HUES64 (cell line): Measurements from ENCODE around the gene IL21.

Experiments used
- H3K27ac ChIP-seq: 2 replicates; pipeline ENCODE4 v1.7.0; 2013; ENCODE audit warnings: low read depth, low read length, inconsistent platforms
- H3K27me3 ChIP-seq: 2 replicates; pipeline ENCODE4 v1.6.1; 2013; ENCODE audit warnings: mild to moderate bottlenecking, low read length; ENCODE audit not compliant: insufficient read depth
- H3K36me3 ChIP-seq: 2 replicates; pipeline ENCODE4 v1.6.1; 2013; ENCODE audit warnings: mild to moderate bottlenecking, low read length; ENCODE audit not compliant: insufficient read depth
- H3K4me1 ChIP-seq: 2 replicates; pipeline ENCODE4 v1.6.1; 2013; ENCODE audit warnings: mild to moderate bottlenecking, low read length, moderate library complexity; ENCODE audit not compliant: insufficient read depth
- H3K4me3 ChIP-seq: 2 replicates; pipeline ENCODE4 v1.5.1; 2013; ENCODE audit warnings: mild to moderate bottlenecking, low read length, moderate library complexity
- H3K9ac ChIP-seq: 2 replicates; pipeline ENCODE4 v1.6.1; 2013; ENCODE audit warnings: mild to moderate bottlenecking, low read depth, low read length
- H3K9me3 ChIP-seq: 2 replicates; pipeline ENCODE4 v1.6.1; 2013; ENCODE audit warnings: low read depth, low read length; ENCODE audit not compliant: insufficient read depth
- WGBS: fragments of 150-250, 120-280 bp; methylation state at CpG from one replicate; pipeline ENCODE4 v1.1.7; 2013; ENCODE audit warnings: missing lambda C conversion rate; 5-methylcytosine and 5-hydroxymethylcytosine counted together

IL21 gene

GRCh38 chr4:122606364-122607043 is 14.4 kb downstream of the IL21 start:
- Histone ChIP-seq H3K4me3 (no peak overlapping the region), H3K36me3 (no peaks in the 10 kb centered on the region), H3K27me3 (no peaks in the 10 kb centered on the region), H3K9me3 (no peaks in the 10 kb centered on the region), H3K9ac (no peak overlapping the region), H3K27ac (no peak overlapping the region), H3K4me1 (peaks cover 13% of the 10 kb centered on the region)
- 89% methylated on average over 4 of the region's 4 CpGs for WGBS

GRCh38 chr4:122604146-122604545 is 16.7 kb downstream of the IL21 start:
- Histone ChIP-seq H3K4me3 (no peak overlapping the region), H3K4me1 (peaks cover 13% of the 10 kb centered on the region), H3K27me3 (no peaks in the 10 kb centered on the region), H3K36me3 (no peaks in the 10 kb centered on the region), H3K9me3 (no peaks in the 10 kb centered on the region), H3K9ac (no peak overlapping the region), H3K27ac (no peak overlapping the region)
- 58% methylated on average over 1 of the region's 1 CpG for WGBS

GRCh38 chr4:122603156-122603574 is 17.7 kb downstream of the IL21 start:
- Histone ChIP-seq H3K36me3 (no peaks in the 10 kb centered on the region), H3K9me3 (no peaks in the 10 kb centered on the region), H3K27ac (no peak overlapping the region), H3K9ac (no peak overlapping the region), H3K4me3 (no peak overlapping the region), H3K27me3 (no peaks in the 10 kb centered on the region), H3K4me1 (peaks cover 13% of the 10 kb centered on the region)
- 93% methylated on average over 8 of the region's 8 CpGs for WGBS

- no peaks in the 10 kb centered on the region for H3K36me3 ChIP-seq
- H3K9ac ChIP-seq: no peak overlapping the region
- H3K9me3 ChIP-seq: no peaks in the 10 kb centered on the region
- no peaks in the 10 kb centered on the region for H3K27me3 ChIP-seq
- no peak overlapping the region for H3K27ac ChIP-seq
- H3K4me1 ChIP-seq: peaks cover 13% of the 10 kb centered on the region
- WGBS: 67% methylated on average over 13 of the region's 13 CpGs
- H3K4me3 ChIP-seq: no peak overlapping the region
Measured at GRCh38 chr4:122602277-122603142, 18.4 kb downstream of the IL21 start.

GRCh38 chr4:122591196-122591595 is 29.7 kb downstream of the IL21 start:
- H3K4me3 ChIP-seq: no peak overlapping the region
- no peak overlapping the region for H3K9ac ChIP-seq
- 94% methylated on average over 2 of the region's 2 CpGs for WGBS
- H3K9me3 ChIP-seq: no peaks in the 10 kb centered on the region
- no peaks in the 10 kb centered on the region for H3K27me3 ChIP-seq
- no peaks in the 10 kb centered on the region for H3K36me3 ChIP-seq
- H3K4me1 ChIP-seq: no peaks in the 10 kb centered on the region
- no peak overlapping the region for H3K27ac ChIP-seq

GRCh38 chr4:122588453-122589238 is 32.2 kb downstream of the IL21 start:
- no peaks in the 10 kb centered on the region for H3K4me1 ChIP-seq
- H3K9me3 ChIP-seq: no peaks in the 10 kb centered on the region
- no peaks in the 10 kb centered on the region for H3K27me3 ChIP-seq
- no peak overlapping the region for H3K27ac ChIP-seq
- WGBS: 90% methylated on average over 4 of the region's 4 CpGs
- H3K9ac ChIP-seq: no peak overlapping the region
- H3K4me3 ChIP-seq: no peak overlapping the region
- no peaks in the 10 kb centered on the region for H3K36me3 ChIP-seq

GRCh38 chr4:122584519-122584918 is 36.3 kb downstream of the IL21 start:
- Histone ChIP-seq H3K9ac (no peak overlapping the region), H3K4me3 (no peak overlapping the region), H3K27me3 (no peaks in the 10 kb centered on the region), H3K27ac (no peak overlapping the region), H3K9me3 (no peaks in the 10 kb centered on the region), H3K36me3 (no peaks in the 10 kb centered on the region), H3K4me1 (no peaks in the 10 kb centered on the region)
- 91% methylated on average over 1 of the region's 1 CpG for whole genome bisulfite sequencing

GRCh38 chr4:122583906-122584305 is 37.0 kb downstream of the IL21 start:
- H3K27me3 ChIP-seq: no peaks in the 10 kb centered on the region
- H3K9ac ChIP-seq: no peak overlapping the region
- H3K4me1 ChIP-seq: no peaks in the 10 kb centered on the region

GRCh38 chr4:122577808-122578781 is 42.8 kb downstream of the IL21 start:
- peaks cover 13% of the 10 kb centered on the region for H3K9me3 ChIP-seq
- 94% methylated on average over 5 of the region's 9 CpGs for WGBS
- H3K9ac ChIP-seq: no peak overlapping the region
- H3K36me3 ChIP-seq: no peaks in the 10 kb centered on the region
- no peaks in the 10 kb centered on the region for H3K4me1 ChIP-seq
- H3K27me3 ChIP-seq: no peaks in the 10 kb centered on the region
- H3K27ac ChIP-seq: no peak overlapping the region
- no peak overlapping the region for H3K4me3 ChIP-seq

More at GRCh38 chr4:122583906-122584305, 37.0 kb downstream of the IL21 start:
- Histone ChIP-seq H3K4me3 (no peak overlapping the region), H3K36me3 (no peaks in the 10 kb centered on the region), H3K27ac (no peak overlapping the region), H3K9me3 (no peaks in the 10 kb centered on the region)
- 92% methylated on average over 6 of the region's 6 CpGs for WGBS

GRCh38 chr4:122577189-122577553 is 43.7 kb downstream of the IL21 start:
- Histone ChIP-seq H3K9ac (no peak overlapping the region), H3K4me3 (no peak overlapping the region), H3K27me3 (no peaks in the 10 kb centered on the region), H3K9me3 (peaks cover 13% of the 10 kb centered on the region), H3K4me1 (no peaks in the 10 kb centered on the region), H3K36me3 (no peaks in the 10 kb centered on the region), H3K27ac (no peak overlapping the region)
- 94% methylated on average over 2 of the region's 2 CpGs for WGBS
